ENCODE results near the gene LRR1. TPM values are rescaled to one million over a fixed set of nuclear protein-coding genes. Genes with fewer than 3 reads are reported as not detected.

The LRR1 gene
- total and polyA plus RNA-seq, 7 donors: 2.4 to 7.2 (median 4.9) TPM

- H3K4me1 ChIP-seq: no peaks in the 10 kb centered on the region
- H3K9me3 ChIP-seq: no peaks in the 10 kb centered on the region
- ATAC-seq (no peak), DNase-seq (no peak)
- no peak for TF ChIP-seq CTCF (IDR thresholded peaks at IDR 0.05)
- H3K27me3 ChIP-seq (ENCODE audit: insufficient read depth in 3 of 3, low read length in 2 of 3): no peaks in the 10 kb centered on the region
- H3K36me3 ChIP-seq (ENCODE audit: insufficient read depth in 1 of 2, low read depth in 1 of 2): no peaks in the 10 kb centered on the region
- intact Hi-C loops (cut with DNase I): no loop called here
- 40 to 52% (median 49%) methylated on average over 4 of the region's 4 CpGs for WGBS, 3 donors
- no peak overlapping the region for H3K4me3 ChIP-seq
- H3K27ac ChIP-seq: no peak overlapping the region
These were observed 4.2 kb upstream of the LRR1 start for GRCh38 chr14:49594347-49595091.

- DNase-seq (peak in 1 of 2 donors; percentile 30), ATAC-seq (peak; percentile 23 to 48 (median 36))
- no peak for TF ChIP-seq CTCF (IDR thresholded peaks at IDR 0.05)
- Histone ChIP-seq H3K27ac (peak overlapping the region; percentile 97), H3K4me3 (peak overlapping the region; percentile 80), H3K36me3 (ENCODE audit: insufficient read depth in 1 of 2, low read depth in 1 of 2) (no peaks in the 10 kb centered on the region), H3K4me1 (no peaks in the 10 kb centered on the region), H3K27me3 (ENCODE audit: insufficient read depth in 3 of 3, low read length in 2 of 3) (no peaks in the 10 kb centered on the region), H3K9me3 (no peaks in the 10 kb centered on the region)
- 0 to 1% (median 0%) methylated on average over 15 of the region's 15 CpGs for WGBS, 3 donors
- intact Hi-C loops (cut with DNase I): no loop called here
These were observed 603 bp upstream of the LRR1 start for GRCh38 chr14:49598189-49598484.

GRCh38 chr14:49607583-49607982, 8.8 kb downstream of the LRR1 start:
- H3K4me3 ChIP-seq: no peak overlapping the region
- peaks cover 6 to 10% of the 10 kb centered on the region in 2 donors for H3K36me3 ChIP-seq (ENCODE audit: insufficient read depth in 1 of 2, low read depth in 1 of 2)
- H3K27ac ChIP-seq: no peak overlapping the region
- DNase-seq (no peak), ATAC-seq (no peak)
- intact Hi-C loops (cut with DNase I): no loop called here
- no peaks in the 10 kb centered on the region for H3K27me3 ChIP-seq (ENCODE audit: insufficient read depth in 3 of 3, low read length in 2 of 3)
- 88 to 97% (median 96%) methylated on average over 6 of the region's 6 CpGs for WGBS, 3 donors
- H3K9me3 ChIP-seq: no peaks in the 10 kb centered on the region
- TF ChIP-seq CTCF (IDR thresholded peaks at IDR 0.05): no peak
- H3K4me1 ChIP-seq: no peaks in the 10 kb centered on the region

GRCh38 chr14:49612251-49612650, 13.5 kb downstream of the LRR1 start:
- Histone ChIP-seq H3K36me3 (ENCODE audit: insufficient read depth in 1 of 2, low read depth in 1 of 2) (peaks cover 0 to 6% of the 10 kb centered on the region in 2 donors), H3K27me3 (ENCODE audit: insufficient read depth in 3 of 3, low read length in 2 of 3) (no peaks in the 10 kb centered on the region), H3K4me1 (no peaks in the 10 kb centered on the region), H3K27ac (no peak overlapping the region), H3K4me3 (no peak overlapping the region), H3K9me3 (no peaks in the 10 kb centered on the region)
- intact Hi-C loops (cut with DNase I): no loop called here
- ATAC-seq (no peak), DNase-seq (no peak)
- TF ChIP-seq CTCF (IDR thresholded peaks at IDR 0.05): no peak
- 93 to 95% (median 94%) methylated on average over 4 of the region's 4 CpGs for WGBS, 3 donors

GRCh38 chr14:49612671-49613070, 13.9 kb downstream of the LRR1 start:
- no peak for DNase-seq
- Histone ChIP-seq H3K9me3 (no peaks in the 10 kb centered on the region), H3K4me3 (no peak overlapping the region), H3K4me1 (no peaks in the 10 kb centered on the region), H3K27me3 (ENCODE audit: insufficient read depth in 3 of 3, low read length in 2 of 3) (no peaks in the 10 kb centered on the region), H3K27ac (no peak overlapping the region), H3K36me3 (ENCODE audit: insufficient read depth in 1 of 2, low read depth in 1 of 2) (peaks cover 0 to 9% of the 10 kb centered on the region in 2 donors)
- TF ChIP-seq CTCF (IDR thresholded peaks at IDR 0.05): no peak
- WGBS, 3 donors: 88 to 89% (median 89%) methylated on average over 8 of the region's 8 CpGs
- no peak for ATAC-seq
- intact Hi-C loops (cut with DNase I): no loop called here
